ENCODE results near the gene OR5H6. TPM values are rescaled to one million over a fixed set of nuclear protein-coding genes. Genes with fewer than 3 reads are reported as not detected.

Gene OR5H6
- total RNA-seq, 3 donors from 2014 or later (not counting 1 experiment from before 2014, with no cell fraction given), result not detected

- no peak within 1 kb of the TSS for H3K4me3 Mint-ChIP-seq
- Histone ChIP-seq H3K9me3 (ENCODE audit: control insufficient read depth, insufficient read depth, low read length) (no peaks in the 10 kb centered on the region), H3K36me3 (ENCODE audit: control insufficient read depth, insufficient read depth, low read length) (no peaks in the 10 kb centered on the region), H3K4me3 (ENCODE audit: low read length) (no peak within 1 kb of the TSS), H3K4me1 (ENCODE audit: control insufficient read depth, insufficient read depth, low read length) (no peaks in the 10 kb centered on the region), H3K27me3 (ENCODE audit: control insufficient read depth, insufficient read depth, low read length) (no peaks in the 10 kb centered on the region), H3K27ac (ENCODE audit: low read length) (no peak within 1 kb of the TSS)
- peaks cover 0 to 4% of the 10 kb centered on the region in 2 donors for H3K27me3 Mint-ChIP-seq (ENCODE audit: low read depth in 2 of 2)
- ATAC-seq (no peak), DNase-seq (no peak)
- intact Hi-C loops (cut with micrococcal nuclease), result no loop called here
- 100% methylated on average over 2 of the region's 2 CpGs for WGBS (ENCODE audit: insufficient coverage)
- H3K27ac Mint-ChIP-seq, result no peak within 1 kb of the TSS
- TF ChIP-seq, protein P1, sequence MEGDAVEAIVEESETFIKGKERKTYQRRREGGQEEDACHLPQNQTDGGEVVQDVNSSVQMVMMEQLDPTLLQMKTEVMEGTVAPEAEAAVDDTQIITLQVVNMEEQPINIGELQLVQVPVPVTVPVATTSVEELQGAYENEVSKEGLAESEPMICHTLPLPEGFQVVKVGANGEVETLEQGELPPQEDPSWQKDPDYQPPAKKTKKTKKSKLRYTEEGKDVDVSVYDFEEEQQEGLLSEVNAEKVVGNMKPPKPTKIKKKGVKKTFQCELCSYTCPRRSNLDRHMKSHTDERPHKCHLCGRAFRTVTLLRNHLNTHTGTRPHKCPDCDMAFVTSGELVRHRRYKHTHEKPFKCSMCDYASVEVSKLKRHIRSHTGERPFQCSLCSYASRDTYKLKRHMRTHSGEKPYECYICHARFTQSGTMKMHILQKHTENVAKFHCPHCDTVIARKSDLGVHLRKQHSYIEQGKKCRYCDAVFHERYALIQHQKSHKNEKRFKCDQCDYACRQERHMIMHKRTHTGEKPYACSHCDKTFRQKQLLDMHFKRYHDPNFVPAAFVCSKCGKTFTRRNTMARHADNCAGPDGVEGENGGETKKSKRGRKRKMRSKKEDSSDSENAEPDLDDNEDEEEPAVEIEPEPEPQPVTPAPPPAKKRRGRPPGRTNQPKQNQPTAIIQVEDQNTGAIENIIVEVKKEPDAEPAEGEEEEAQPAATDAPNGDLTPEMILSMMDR (IDR thresholded peaks at IDR 0.05), result no peak
- H3K4me1 Mint-ChIP-seq, result no peaks in the 10 kb centered on the region
- H3K36me3 Mint-ChIP-seq, result no peaks in the 10 kb centered on the region
- peaks cover 0 to 7% of the 10 kb centered on the region in 2 donors for H3K9me3 Mint-ChIP-seq
Observed at GRCh38 chr3:98282205-98282604, 18.2 kb downstream of the OR5H6 start, which contains the start of gene OR5H2. Gene OR5H2, plus strand, starts transcription at chr3:98282505. Its CDS starts 398 bp downstream, at chr3:98282903.

GRCh38 chr3:98290916-98291315, 26.9 kb downstream of the OR5H6 start:
- Mint-ChIP-seq H3K4me1 (no peaks in the 10 kb centered on the region), H3K36me3 (no peaks in the 10 kb centered on the region), H3K27ac (no peak overlapping the region), H3K9me3 (peaks cover 4 to 7% of the 10 kb centered on the region in 2 donors), H3K4me3 (no peak overlapping the region), H3K27me3 (ENCODE audit: low read depth in 2 of 2) (peaks cover 0 to 3% of the 10 kb centered on the region in 2 donors)
- H3K9me3 ChIP-seq (ENCODE audit: control insufficient read depth, insufficient read depth, low read length), result no peaks in the 10 kb centered on the region
- no peak overlapping the region for H3K27ac ChIP-seq (ENCODE audit: low read length)
- no peak overlapping the region for H3K4me3 ChIP-seq (ENCODE audit: low read length)
- 100% methylated on average over 1 of the region's 1 CpG for WGBS (ENCODE audit: insufficient coverage)
- TF ChIP-seq, protein P1 (IDR thresholded peaks at IDR 0.05), result no peak
- H3K27me3 ChIP-seq (ENCODE audit: control insufficient read depth, insufficient read depth, low read length), result no peaks in the 10 kb centered on the region
- no peaks in the 10 kb centered on the region for H3K36me3 ChIP-seq (ENCODE audit: control insufficient read depth, insufficient read depth, low read length)
- intact Hi-C loops (cut with micrococcal nuclease), result no loop called here
- no peak for DNase-seq
- ATAC-seq, result no peak
- H3K4me1 ChIP-seq (ENCODE audit: control insufficient read depth, insufficient read depth, low read length), result no peaks in the 10 kb centered on the region

DNA sequence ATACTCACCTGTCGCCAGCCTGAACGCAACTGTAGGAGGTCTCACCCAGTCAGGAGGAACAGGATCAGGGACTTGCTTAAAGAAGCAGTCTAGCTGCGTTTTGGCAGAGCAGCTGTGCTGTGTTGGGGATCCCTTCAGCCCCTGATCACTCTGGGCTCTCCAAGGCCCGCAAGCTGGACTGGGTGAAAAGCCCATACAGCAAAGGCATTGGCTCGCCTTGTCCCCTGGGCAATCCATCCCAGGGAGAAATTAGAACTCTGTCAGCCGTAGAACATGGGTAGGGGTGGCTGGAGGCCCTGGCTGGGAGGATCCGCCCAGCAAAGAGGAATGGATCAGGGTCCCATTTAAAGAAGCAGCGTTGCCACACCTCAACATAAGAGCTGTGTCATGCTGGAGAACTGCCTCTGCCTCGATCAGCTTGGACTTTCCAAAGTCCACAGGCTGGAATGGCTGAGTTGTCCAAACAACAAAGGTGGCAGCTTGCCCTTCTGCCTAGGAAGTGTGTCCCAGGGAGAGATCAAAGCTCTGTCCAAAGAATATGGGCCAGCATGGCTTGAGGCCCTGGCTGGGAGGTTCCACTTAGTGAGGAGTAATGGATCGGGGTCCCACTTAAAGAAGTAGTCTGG, 27.4 kb downstream of the OR5H6 start:
- H3K36me3 Mint-ChIP-seq, result no peaks in the 10 kb centered on the region
- 83% methylated on average over 10 of the region's 10 CpGs for WGBS (ENCODE audit: insufficient coverage)
- Histone ChIP-seq H3K36me3 (ENCODE audit: control insufficient read depth, insufficient read depth, low read length) (no peaks in the 10 kb centered on the region), H3K27ac (ENCODE audit: low read length) (no peak overlapping the region), H3K9me3 (ENCODE audit: control insufficient read depth, insufficient read depth, low read length) (no peaks in the 10 kb centered on the region), H3K4me3 (ENCODE audit: low read length) (no peak overlapping the region), H3K27me3 (ENCODE audit: control insufficient read depth, insufficient read depth, low read length) (no peaks in the 10 kb centered on the region), H3K4me1 (ENCODE audit: control insufficient read depth, insufficient read depth, low read length) (no peaks in the 10 kb centered on the region)
- no peak overlapping the region for H3K27ac Mint-ChIP-seq
- peaks cover 4 to 7% of the 10 kb centered on the region in 2 donors for H3K9me3 Mint-ChIP-seq
- no peaks in the 10 kb centered on the region for H3K4me1 Mint-ChIP-seq
- H3K4me3 Mint-ChIP-seq, result no peak overlapping the region
- intact Hi-C loops (cut with micrococcal nuclease), result no loop called here
- ATAC-seq (no peak), DNase-seq (no peak)
- H3K27me3 Mint-ChIP-seq (ENCODE audit: low read depth in 2 of 2), result peaks cover 0 to 3% of the 10 kb centered on the region in 2 donors
- TF ChIP-seq, protein P1 (IDR thresholded peaks at IDR 0.05), result no peak

Other genes with a start within 250 kb of the OR5H6 start
- gene GABRR3, start 228.9 kb upstream of the OR5H6 start, total RNA-seq, result not detected
- not detected for gene OR5AC2, start 177.1 kb upstream of the OR5H6 start, total RNA-seq
- not detected for gene OR5H1, start 133.5 kb upstream of the OR5H6 start, total RNA-seq
- not detected for gene OR5H14, start 116.8 kb upstream of the OR5H6 start, total RNA-seq
- gene OR5H15, start 97.5 kb upstream of the OR5H6 start, total RNA-seq, result not detected
- not detected for gene OR5H2, start 18.3 kb downstream of the OR5H6 start, total RNA-seq
- not detected for gene OR5K4, start 89.6 kb downstream of the OR5H6 start, total RNA-seq
- gene OR5K3, start 126.4 kb downstream of the OR5H6 start, total RNA-seq, result not detected
- not detected for gene OR5K1, start 199.0 kb downstream of the OR5H6 start, total RNA-seq
- gene OR5K2, start 233.4 kb downstream of the OR5H6 start, total RNA-seq, result not detected